Lung (tissue), 12 donors: ENCODE data around the gene CCDC57. TPM values are rescaled to one million over a fixed set of nuclear protein-coding genes. Genes with fewer than 3 reads are reported as not detected.
A peak's percentile ranks its signal among the peaks of the same experiment; 100 is the strongest.

ENCODE experiments used
- ATAC-seq: fragments of 200-7000 bp; cut with Tn5 transposase; one replicate; pipeline ENCODE4 v1.9.1; 2020; ENCODE audit warnings: moderate number of reproducible peaks; ENCODE audit not compliant: insufficient read depth, low FRiP score
- DNase-seq, 3 donors: peaks; one replicate each; pipeline ENCODE4 v3.0.0-alpha.2; 2013 to 2017
- H3K27ac ChIP-seq, 2 donors: one replicate each; pipeline ENCODE4 v1.5.1; 2013; ENCODE audit warnings: mild to moderate bottlenecking in 2 of 2, moderate library complexity in 2 of 2, control low read depth in 1 of 2, inconsistent platforms in 1 of 2, low read depth in 1 of 2, low read length in 1 of 2
- H3K27me3 ChIP-seq, 3 donors: one replicate each; pipeline ENCODE4 v1.5.1; 2013; ENCODE audit warnings: low read length in 2 of 3; ENCODE audit not compliant: control insufficient read depth in 3 of 3, insufficient read depth in 3 of 3
- H3K36me3 ChIP-seq, 4 donors: one replicate each; pipeline ENCODE4 v1.5.1; 2013; ENCODE audit warnings: low read length in 4 of 4, mild to moderate bottlenecking in 1 of 4, moderate library complexity in 1 of 4; ENCODE audit not compliant: control insufficient read depth in 4 of 4, insufficient read depth in 4 of 4
- H3K4me1 ChIP-seq, 5 donors: one replicate each; pipeline ENCODE4 v1.5.1; 2013; ENCODE audit warnings: low read length in 5 of 5, mild to moderate bottlenecking in 2 of 5, moderate library complexity in 1 of 5; ENCODE audit not compliant: control insufficient read depth in 5 of 5, insufficient read depth in 5 of 5
- H3K4me3 ChIP-seq: one replicate; pipeline ENCODE4 v1.5.1; 2013; ENCODE audit warnings: mild to moderate bottlenecking, control low read depth, moderate library complexity
- H3K9ac ChIP-seq, 2 donors: one replicate each; pipeline ENCODE4 v1.5.1; 2013; ENCODE audit warnings: low read length in 2 of 2, control low read depth in 1 of 2; ENCODE audit not compliant: insufficient read depth in 1 of 2
- H3K9me3 ChIP-seq, 4 donors: one replicate each; pipeline ENCODE4 v1.5.1; 2013; ENCODE audit warnings: low read length in 3 of 4, mild to moderate bottlenecking in 1 of 4, moderate library complexity in 1 of 4; ENCODE audit not compliant: control insufficient read depth in 4 of 4, insufficient read depth in 3 of 4
- WGBS, 2 donors: extraction: QIAGEN DNeasy Blood & Tissue Kit; methylation state at CpG; one replicate each; pipeline ENCODE4 v1.1.7; 2013; 5-methylcytosine and 5-hydroxymethylcytosine counted together
- polyA plus RNA-seq, 2 donors: library from polyadenylated mRNA; stranded (reverse); fragments of 200-250 nt; gene quantifications; one replicate each; pipeline ENCODE4 v1.2.1, GENCODE V29; 2013
- total RNA-seq, 2 donors: library from RNA; depleted of rRNA in 1 of 2; stranded (reverse); fragments of >200 nt in 1 of 2; gene quantifications; one replicate each; pipeline ENCODE4 v1.2.1, GENCODE V29; 2014 to 2021
- TF ChIP-seq, protein P1 (sequence below): IDR thresholded peaks from 2 replicates; pipeline ENCODE4 v1.5.1; 2012; ENCODE audit warnings: mild to moderate bottlenecking; ENCODE audit errors: control extremely low read depth, extremely low read depth
- donor health status: control.
- donor health status: control.
- donor health status: Bipolar disorder and iron deficiency.
- donor health status: healthy.
- donor health status: DM: yes; HTN: yes; CAD: no.

CCDC57 gene
- total and polyA plus RNA-seq, 4 donors: 33.2 to 128 (median 74.9) TPM

DNA sequence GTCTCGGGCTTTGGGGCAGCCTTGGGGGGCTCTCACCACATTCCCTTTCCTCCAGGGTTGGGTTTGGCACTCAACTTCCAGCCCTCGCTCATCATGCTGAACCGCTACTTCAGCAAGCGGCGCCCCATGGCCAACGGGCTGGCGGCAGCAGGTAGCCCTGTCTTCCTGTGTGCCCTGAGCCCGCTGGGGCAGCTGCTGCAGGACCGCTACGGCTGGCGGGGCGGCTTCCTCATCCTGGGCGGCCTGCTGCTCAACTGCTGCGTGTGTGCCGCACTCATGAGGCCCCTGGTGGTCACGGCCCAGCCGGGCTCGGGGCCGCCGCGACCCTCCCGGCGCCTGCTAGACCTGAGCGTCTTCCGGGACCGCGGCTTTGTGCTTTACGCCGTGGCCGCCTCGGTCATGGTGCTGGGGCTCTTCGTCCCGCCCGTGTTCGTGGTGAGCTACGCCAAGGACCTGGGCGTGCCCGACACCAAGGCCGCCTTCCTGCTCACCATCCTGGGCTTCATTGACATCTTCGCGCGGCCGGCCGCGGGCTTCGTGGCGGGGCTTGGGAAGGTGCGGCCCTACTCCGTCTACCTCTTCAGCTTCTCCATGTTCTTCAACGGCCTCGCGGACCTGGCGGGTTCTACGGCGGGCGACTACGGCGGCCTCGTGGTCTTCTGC, 24.6 kb upstream of the CCDC57 start:
- H3K27me3 ChIP-seq: no peaks in the 10 kb centered on the region
- TF ChIP-seq, protein P1, sequence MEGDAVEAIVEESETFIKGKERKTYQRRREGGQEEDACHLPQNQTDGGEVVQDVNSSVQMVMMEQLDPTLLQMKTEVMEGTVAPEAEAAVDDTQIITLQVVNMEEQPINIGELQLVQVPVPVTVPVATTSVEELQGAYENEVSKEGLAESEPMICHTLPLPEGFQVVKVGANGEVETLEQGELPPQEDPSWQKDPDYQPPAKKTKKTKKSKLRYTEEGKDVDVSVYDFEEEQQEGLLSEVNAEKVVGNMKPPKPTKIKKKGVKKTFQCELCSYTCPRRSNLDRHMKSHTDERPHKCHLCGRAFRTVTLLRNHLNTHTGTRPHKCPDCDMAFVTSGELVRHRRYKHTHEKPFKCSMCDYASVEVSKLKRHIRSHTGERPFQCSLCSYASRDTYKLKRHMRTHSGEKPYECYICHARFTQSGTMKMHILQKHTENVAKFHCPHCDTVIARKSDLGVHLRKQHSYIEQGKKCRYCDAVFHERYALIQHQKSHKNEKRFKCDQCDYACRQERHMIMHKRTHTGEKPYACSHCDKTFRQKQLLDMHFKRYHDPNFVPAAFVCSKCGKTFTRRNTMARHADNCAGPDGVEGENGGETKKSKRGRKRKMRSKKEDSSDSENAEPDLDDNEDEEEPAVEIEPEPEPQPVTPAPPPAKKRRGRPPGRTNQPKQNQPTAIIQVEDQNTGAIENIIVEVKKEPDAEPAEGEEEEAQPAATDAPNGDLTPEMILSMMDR: no peak
- no peak overlapping the region for H3K4me3 ChIP-seq
- peak in 1 of 3 donors; percentile 48 for DNase-seq
- WGBS, 2 donors: 86 to 92% methylated on average over 58 to 59 of the region's 59 CpGs
- H3K9me3 ChIP-seq: no peaks in the 10 kb centered on the region
- peaks cover 0 to 27% (median 2%) of the 10 kb centered on the region in 4 donors for H3K36me3 ChIP-seq
- no peak overlapping the region for H3K9ac ChIP-seq
- peak overlapping the region in 1 of 2 donors; percentile 20 for H3K27ac ChIP-seq
- no peak for ATAC-seq
- peaks cover 12 to 62% (median 55%) of the 10 kb centered on the region in 5 donors for H3K4me1 ChIP-seq

DNA sequence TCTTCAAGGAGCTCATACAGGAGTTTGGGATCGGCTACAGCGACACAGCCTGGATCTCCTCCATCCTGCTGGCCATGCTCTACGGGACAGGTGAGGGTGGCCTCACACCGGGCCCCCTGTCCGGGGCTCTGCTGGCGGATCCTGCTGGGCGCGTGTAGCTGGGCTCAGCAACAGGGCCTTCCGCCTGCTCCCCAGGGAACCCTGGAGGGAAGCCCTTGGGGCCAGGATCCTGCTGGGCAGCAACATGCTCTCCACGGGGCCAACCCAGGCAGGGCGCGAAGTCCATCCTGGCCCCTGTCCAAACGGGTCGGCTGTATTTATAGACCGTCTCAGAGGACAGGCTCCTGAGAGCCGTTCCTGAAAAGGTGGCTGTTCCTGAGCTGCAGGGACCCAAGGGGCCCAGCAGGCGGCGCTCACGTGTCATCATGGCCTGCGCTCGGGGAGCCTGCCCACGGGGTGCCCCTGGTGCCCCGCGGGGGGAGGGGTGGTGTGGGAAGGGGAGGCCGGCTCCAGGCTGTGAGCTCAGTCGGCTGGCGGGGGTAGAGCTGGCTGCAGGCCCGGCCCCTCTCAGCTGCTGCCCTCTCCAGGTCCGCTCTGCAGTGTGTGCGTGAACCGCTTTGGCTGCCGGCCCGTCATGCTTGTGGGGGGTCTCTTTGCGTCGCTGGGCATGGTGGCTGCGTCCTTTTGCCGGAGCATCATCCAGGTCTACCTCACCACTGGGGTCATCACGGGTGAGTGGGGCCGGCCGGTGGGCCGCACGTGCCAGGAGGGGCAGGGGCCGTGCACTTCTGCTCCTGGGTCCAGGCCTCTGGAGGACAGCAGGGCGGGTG, 23.7 kb upstream of the CCDC57 start:
- Histone ChIP-seq H3K9me3 (no peaks in the 10 kb centered on the region), H3K27me3 (no peaks in the 10 kb centered on the region), H3K4me3 (no peak overlapping the region), H3K9ac (peak overlapping the region in 1 of 2 donors; percentile 19), H3K4me1 (peaks cover 12 to 63% (median 48%) of the 10 kb centered on the region in 5 donors), H3K27ac (no peak overlapping the region), H3K36me3 (peaks cover 0 to 26% (median 2%) of the 10 kb centered on the region in 4 donors)
- TF ChIP-seq, protein P1: peak; percentile 69
- 40 to 42% methylated on average over 43 to 44 of the region's 44 CpGs for WGBS, 2 donors
- ATAC-seq (no peak), DNase-seq (peak; percentile 82 to 91 (median 87))

DNA sequence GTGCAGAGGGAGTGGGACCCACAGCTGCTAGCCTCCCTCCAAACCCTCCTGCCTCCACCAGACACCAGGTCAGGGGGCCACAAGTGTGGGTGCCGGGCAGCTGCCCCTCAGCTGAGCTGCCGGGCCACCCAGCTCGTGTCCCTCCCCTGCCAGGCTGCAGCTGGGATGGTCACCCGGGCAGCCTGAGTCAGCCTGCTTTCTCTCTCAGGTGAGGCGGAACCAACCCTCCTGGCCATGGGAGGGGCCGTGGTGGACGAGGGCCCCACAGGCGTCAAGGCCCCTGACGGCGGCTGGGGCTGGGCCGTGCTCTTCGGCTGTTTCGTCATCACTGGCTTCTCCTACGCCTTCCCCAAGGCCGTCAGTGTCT, 23.1 kb upstream of the CCDC57 start:
- DNase-seq (no peak), ATAC-seq (no peak)
- WGBS, 2 donors: 38 to 56% methylated on average over 15 of the region's 15 CpGs
- H3K4me3 ChIP-seq: no peak overlapping the region
- TF ChIP-seq, protein P1: no peak
- H3K9me3 ChIP-seq: no peaks in the 10 kb centered on the region
- H3K27ac ChIP-seq: no peak overlapping the region
- H3K4me1 ChIP-seq: peaks cover 10 to 62% (median 46%) of the 10 kb centered on the region in 5 donors
- H3K27me3 ChIP-seq: no peaks in the 10 kb centered on the region
- no peak overlapping the region for H3K9ac ChIP-seq
- H3K36me3 ChIP-seq: peaks cover 0 to 26% (median 2%) of the 10 kb centered on the region in 4 donors
